PC-3 (cell line): ENCODE measurements around the gene ABHD2. TPM values are rescaled to one million over a fixed set of nuclear protein-coding genes. Genes with fewer than 3 reads are reported as not detected.

Experiments
- ATAC-seq: fragments of 200-7000 bp; cut with Tn5 transposase; 2 replicates; pipeline ENCODE4 v1.9.1; 2020; ENCODE audit warnings: mild to moderate bottlenecking, moderate library complexity
- BruUV-seq: library from RNA; stranded (reverse); fragments of 400-500 nt; replicated peaks from 2 replicates; lab custom pipeline; 2021; lab: Mats Ljungman, UMichigan
- CTCF ChIA-PET: fragments of 300-600 bp; sonication (Branson Sonifier 250); formaldehyde crosslinking; loops from one replicate; lab custom pipeline; 2022; ENCODE audit warnings: antibody characterized with exemption; lab: Charles Lee
- POLR2A ChIA-PET: fragments of 300-600 bp; sonication (Branson Sonifier 250); formaldehyde crosslinking; loops from one replicate; lab custom pipeline; 2022; ENCODE audit warnings: antibody characterized with exemption; ENCODE audit not compliant: unreplicated experiment; lab: Charles Lee
- DNase-seq: peaks from one replicate; pipeline ENCODE4 v3.0.0-alpha.2; 2015
- H2AFZ ChIP-seq: fragments of 300-600 bp; sonication (generic); 2 replicates; pipeline ENCODE4 v1.6.0; 2016; ENCODE audit warnings: antibody characterized with exemption, low read length
- H3F3A ChIP-seq: fragments of 300-600 bp; sonication (generic); one replicate; pipeline ENCODE4 v1.6.0; 2017; ENCODE audit warnings: antibody characterized with exemption, low read length, control low read depth, mild to moderate bottlenecking; ENCODE audit not compliant: unreplicated experiment
- H3K27ac ChIP-seq: fragments of 300-600 bp; sonication (generic); 2 replicates; pipeline ENCODE4 v1.5.1; 2016; ENCODE audit warnings: mild to moderate bottlenecking, low read length
- H3K27me3 ChIP-seq: fragments of 300-600 bp; sonication (generic); 2 replicates; pipeline ENCODE4 v1.6.1; 2016; ENCODE audit warnings: low read length, mixed read lengths
- H3K36me3 ChIP-seq: fragments of 300-600 bp; sonication (generic); 2 replicates; pipeline ENCODE4 v1.6.1; 2016; ENCODE audit warnings: low read depth, mixed run types, low read length, mixed read lengths
- H3K4me1 ChIP-seq: fragments of 300-600 bp; sonication (generic); 2 replicates; pipeline ENCODE4 v1.5.1; 2016; ENCODE audit warnings: low read length; ENCODE audit not compliant: insufficient read depth
- H3K4me2 ChIP-seq: fragments of 300-600 bp; sonication (generic); 2 replicates; pipeline ENCODE4 v1.6.0; 2016; ENCODE audit warnings: low read length
- H3K4me3 ChIP-seq: fragments of 300-600 bp; sonication (generic); 2 replicates; pipeline ENCODE4 v1.5.1; 2016; ENCODE audit warnings: mild to moderate bottlenecking, low read length, mixed read lengths
- H3K79me2 ChIP-seq: fragments of 300-600 bp; sonication (generic); 2 replicates; pipeline ENCODE4 v1.6.1; 2017; ENCODE audit warnings: low read length, mixed read lengths
- H3K9ac ChIP-seq: fragments of 300-600 bp; sonication (generic); 2 replicates; pipeline ENCODE4 v1.6.0; 2016; ENCODE audit warnings: mild to moderate bottlenecking, low read length
- H3K9me2 ChIP-seq: fragments of 300-600 bp; sonication (generic); replicated peaks from 2 replicates; pipeline ENCODE4 v1.6.1; 2016; ENCODE audit warnings: mixed run types, low read length, mixed read lengths
- H3K9me3 ChIP-seq: fragments of 300-600 bp; sonication (generic); 2 replicates; pipeline ENCODE4 v1.6.1; 2016; ENCODE audit warnings: low read length, mixed read lengths
- H4K20me1 ChIP-seq: fragments of 300-600 bp; sonication (generic); 2 replicates; pipeline ENCODE4 v1.6.1; 2016; ENCODE audit warnings: low read length, mixed read lengths
- EZH2 ChIP-seq: fragments of 300-600 bp; sonication (generic); IDR thresholded peaks from one replicate; pipeline ENCODE4 v1.6.1; 2017; ENCODE audit warnings: antibody characterized with exemption, mild to moderate bottlenecking, low read length; ENCODE audit not compliant: unreplicated experiment
- EZH2phosphoT487 ChIP-seq: fragments of 300-600 bp; sonication (generic); IDR thresholded peaks from 2 replicates; pipeline ENCODE4 v1.6.1; 2018; ENCODE audit warnings: mild to moderate bottlenecking, antibody characterized with exemption, low read length, borderline replicate concordance
- intact Hi-C: fragments of 100-400 bp; cut with micrococcal nuclease; formaldehyde crosslinking; loops from 2 replicates; pipeline ENCODE4 v1.9.0; 2023
- total RNA-seq: library from RNA; depleted of rRNA; stranded (reverse); fragments of >200 nt; gene quantifications from 2 replicates; pipeline ENCODE4 v1.2.3, GENCODE V29; 2014
- TF ChIP-seq, protein P1 (sequence below): fragments of 300-600 bp; sonication (generic); conservative IDR thresholded peaks from 2 replicates; pipeline ENCODE4 v1.5.1; 2017; ENCODE audit warnings: antibody characterized with exemption, low read depth, mild to moderate bottlenecking, low read length

The ABHD2 gene
- total RNA-seq, 1 experiment from 2014 or later = 34.0 TPM

GRCh38 chr15:89184357-89184756 lies 96.1 kb downstream of the ABHD2 start:
- BruUV-seq = no TSS peak
- Histone ChIP-seq H3K79me2 (no peaks in the 10 kb centered on the region), H4K20me1 (no peaks in the 10 kb centered on the region), H3K9me3 (no peaks in the 10 kb centered on the region), H3K27ac (no peak overlapping the region), H3F3A (no peaks in the 10 kb centered on the region), H3K4me3 (no peak overlapping the region), H3K9ac (no peak overlapping the region), H3K27me3 (no peaks in the 10 kb centered on the region), H3K9me2 (no peaks in the 10 kb centered on the region), H3K4me1 (no peaks in the 10 kb centered on the region), H3K4me2 (no peak overlapping the region), H2AFZ (no peak overlapping the region), H3K36me3 (no peaks in the 10 kb centered on the region; the same call in 1 of the 2 replicates)
- POLR2A ChIA-PET = no interaction called here
- intact Hi-C loops = no loop called here
- ATAC-seq (no peak), DNase-seq (no peak)
- CTCF ChIA-PET = interaction anchor here (0.7 kb wide), 1 partner anchor 21 kb away, joined by 4 read pairs; no protein-coding TSS in a partner anchor
- TF ChIP-seq EZH2phosphoT487 = no peak
- TF ChIP-seq, protein P1, sequence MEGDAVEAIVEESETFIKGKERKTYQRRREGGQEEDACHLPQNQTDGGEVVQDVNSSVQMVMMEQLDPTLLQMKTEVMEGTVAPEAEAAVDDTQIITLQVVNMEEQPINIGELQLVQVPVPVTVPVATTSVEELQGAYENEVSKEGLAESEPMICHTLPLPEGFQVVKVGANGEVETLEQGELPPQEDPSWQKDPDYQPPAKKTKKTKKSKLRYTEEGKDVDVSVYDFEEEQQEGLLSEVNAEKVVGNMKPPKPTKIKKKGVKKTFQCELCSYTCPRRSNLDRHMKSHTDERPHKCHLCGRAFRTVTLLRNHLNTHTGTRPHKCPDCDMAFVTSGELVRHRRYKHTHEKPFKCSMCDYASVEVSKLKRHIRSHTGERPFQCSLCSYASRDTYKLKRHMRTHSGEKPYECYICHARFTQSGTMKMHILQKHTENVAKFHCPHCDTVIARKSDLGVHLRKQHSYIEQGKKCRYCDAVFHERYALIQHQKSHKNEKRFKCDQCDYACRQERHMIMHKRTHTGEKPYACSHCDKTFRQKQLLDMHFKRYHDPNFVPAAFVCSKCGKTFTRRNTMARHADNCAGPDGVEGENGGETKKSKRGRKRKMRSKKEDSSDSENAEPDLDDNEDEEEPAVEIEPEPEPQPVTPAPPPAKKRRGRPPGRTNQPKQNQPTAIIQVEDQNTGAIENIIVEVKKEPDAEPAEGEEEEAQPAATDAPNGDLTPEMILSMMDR = no peak
- no peak for TF ChIP-seq EZH2

DNA sequence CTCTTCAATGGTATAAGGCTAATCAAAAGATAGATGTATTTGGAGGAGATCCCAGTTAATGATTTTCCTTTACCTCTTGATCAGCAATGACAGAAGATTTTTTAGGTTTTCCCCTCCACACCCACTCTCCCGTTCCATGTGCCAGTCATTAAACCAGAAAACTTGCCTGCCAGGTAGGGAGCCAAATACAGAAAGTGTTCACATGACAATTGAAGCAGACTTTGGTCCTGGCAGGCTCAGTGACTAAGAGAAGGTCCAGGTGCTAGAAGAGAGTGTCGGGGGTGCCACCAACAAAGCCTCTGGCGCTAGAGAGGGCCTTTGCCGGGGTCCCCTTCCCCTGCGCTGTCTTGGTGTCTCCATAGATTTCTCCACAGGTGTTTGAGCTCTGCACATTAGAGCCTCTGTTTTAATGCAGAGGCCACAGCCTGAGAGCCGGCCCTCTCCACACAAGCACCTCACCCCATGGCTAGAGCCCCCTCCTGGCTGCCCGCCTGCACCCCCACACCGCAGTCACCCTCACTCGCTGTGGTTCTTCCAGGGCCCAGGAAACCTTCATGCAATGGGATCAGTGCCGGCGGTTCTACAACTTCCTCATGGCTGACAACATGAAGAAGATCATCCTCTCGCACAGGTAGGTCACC lies 96.8 kb downstream of the ABHD2 start:
- Histone ChIP-seq H3F3A (no peaks in the 10 kb centered on the region), H3K36me3 (no peaks in the 10 kb centered on the region; the same call in 1 of the 2 replicates), H2AFZ (no peak overlapping the region), H3K9me3 (no peaks in the 10 kb centered on the region), H3K4me3 (no peak overlapping the region), H3K79me2 (no peaks in the 10 kb centered on the region), H3K27ac (no peak overlapping the region), H4K20me1 (no peaks in the 10 kb centered on the region), H3K4me2 (no peak overlapping the region), H3K27me3 (no peaks in the 10 kb centered on the region), H3K9me2 (no peaks in the 10 kb centered on the region), H3K4me1 (no peaks in the 10 kb centered on the region), H3K9ac (no peak overlapping the region)
- POLR2A ChIA-PET = no interaction called here
- BruUV-seq = no TSS peak
- CTCF ChIA-PET = no interaction called here
- intact Hi-C loops = no loop called here
- TF ChIP-seq EZH2phosphoT487 (no peak), EZH2 (no peak)
- TF ChIP-seq, protein P1 = no peak
- ATAC-seq = no peak
- DNase-seq = no peak

DNA sequence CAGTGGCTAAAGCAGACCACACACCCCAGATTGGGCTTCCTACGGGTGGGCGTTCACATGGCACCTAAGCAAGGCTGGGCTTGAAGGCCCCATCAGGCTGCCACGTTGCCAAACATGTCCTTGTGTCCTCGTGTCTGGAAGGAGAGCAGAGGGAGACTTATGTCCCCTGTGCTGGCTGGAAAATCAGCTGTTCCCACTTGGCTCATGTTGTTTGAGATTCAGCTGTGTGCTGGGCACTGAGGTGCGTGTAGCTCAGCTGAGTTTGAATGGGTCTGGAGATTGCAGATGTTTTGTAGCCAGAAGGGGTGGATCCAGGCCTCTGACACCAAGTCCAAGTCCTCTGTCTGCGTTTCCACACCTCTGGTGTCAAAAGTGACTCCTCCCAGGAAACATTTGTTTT lies 98.5 kb downstream of the ABHD2 start:
- no TSS peak for BruUV-seq
- no peak overlapping the region for H2AFZ ChIP-seq
- CTCF ChIA-PET = interaction anchor here (0.5 kb wide), 1 partner anchor 48 kb away, joined by 3 read pairs; no protein-coding TSS in a partner anchor
- H3K4me2 ChIP-seq = no peak overlapping the region
- no peak for DNase-seq
- ATAC-seq = no peak
- H3K79me2 ChIP-seq = no peaks in the 10 kb centered on the region
- H3K27me3 ChIP-seq = no peaks in the 10 kb centered on the region
- H3K4me1 ChIP-seq = no peaks in the 10 kb centered on the region
- no peak overlapping the region for H3K9ac ChIP-seq
- H3K9me3 ChIP-seq = no peaks in the 10 kb centered on the region
- intact Hi-C loops = no loop called here
- POLR2A ChIA-PET = no interaction called here
- H3K36me3 ChIP-seq = no peaks in the 10 kb centered on the region; the same call in 1 of the 2 replicates
- H3K9me2 ChIP-seq = no peaks in the 10 kb centered on the region
- H3K4me3 ChIP-seq = no peak overlapping the region
- H4K20me1 ChIP-seq = no peaks in the 10 kb centered on the region
- H3F3A ChIP-seq = no peaks in the 10 kb centered on the region
- no peak overlapping the region for H3K27ac ChIP-seq
- TF ChIP-seq EZH2 (no peak), EZH2phosphoT487 (no peak)
- TF ChIP-seq, protein P1 = no peak
